ENCODE results near the gene SULT1C4. TPM values are rescaled to one million over a fixed set of nuclear protein-coding genes. Genes with fewer than 3 reads are reported as not detected.

SULT1C4 gene
- total RNA-seq, 1 experiment from 2014 or later: not detected

- in situ Hi-C loops (cut with HindIII; ENCODE audit: low sequenced_read_pairs): no loop called here
- no peak for DNase-seq (ENCODE audit: low spot score)
These were observed 10.1 kb upstream of the SULT1C4 start for GRCh38 chr2:108367561-108368175.

GRCh38 chr2:108369153-108369552, 8.6 kb upstream of the SULT1C4 start:
- no peak for DNase-seq (ENCODE audit: low spot score)
- in situ Hi-C loops (cut with HindIII; ENCODE audit: low sequenced_read_pairs): no loop called here

GRCh38 chr2:108370080-108370479, 7.7 kb upstream of the SULT1C4 start:
- no peak for DNase-seq (ENCODE audit: low spot score)
- in situ Hi-C loops (cut with HindIII; ENCODE audit: low sequenced_read_pairs): no loop called here

- in situ Hi-C loops (cut with HindIII; ENCODE audit: low sequenced_read_pairs): no loop called here
- no peak for DNase-seq (ENCODE audit: low spot score)
These were observed 980 bp upstream of the SULT1C4 start for GRCh38 chr2:108376774-108377173.

- no peak for DNase-seq (ENCODE audit: low spot score)
- in situ Hi-C loops (cut with HindIII; ENCODE audit: low sequenced_read_pairs): no loop called here
These were observed 353 bp upstream of the SULT1C4 start for GRCh38 chr2:108377401-108377800.

GRCh38 chr2:108378851-108379250, 1.1 kb downstream of the SULT1C4 start:
- in situ Hi-C loops (cut with HindIII; ENCODE audit: low sequenced_read_pairs): no loop called here
- no peak for DNase-seq (ENCODE audit: low spot score)

GRCh38 chr2:108382196-108382595, 4.4 kb downstream of the SULT1C4 start:
- in situ Hi-C loops (cut with HindIII; ENCODE audit: low sequenced_read_pairs): no loop called here
- DNase-seq (ENCODE audit: low spot score): no peak

GRCh38 chr2:108383146-108383830, 5.5 kb downstream of the SULT1C4 start:
- in situ Hi-C loops (cut with HindIII; ENCODE audit: low sequenced_read_pairs): no loop called here

GRCh38 chr2:108384662-108385393, 7.1 kb downstream of the SULT1C4 start:
- no peak for DNase-seq (ENCODE audit: low spot score)
- in situ Hi-C loops (cut with HindIII; ENCODE audit: low sequenced_read_pairs): no loop called here

More at GRCh38 chr2:108383146-108383830, 5.5 kb downstream of the SULT1C4 start:
- DNase-seq (ENCODE audit: low spot score): no peak

- in situ Hi-C loops (cut with HindIII; ENCODE audit: low sequenced_read_pairs): no loop called here
- no peak for DNase-seq (ENCODE audit: low spot score)
These were observed 7.8 kb downstream of the SULT1C4 start for GRCh38 chr2:108385411-108386071.

GRCh38 chr2:108388045-108388444, 10.3 kb downstream of the SULT1C4 start:
- in situ Hi-C loops (cut with HindIII; ENCODE audit: low sequenced_read_pairs): no loop called here

GRCh38 chr2:108390340-108390739, 12.6 kb downstream of the SULT1C4 start:
- in situ Hi-C loops (cut with HindIII; ENCODE audit: low sequenced_read_pairs): loop anchor here (5.0 kb wide), 1 partner anchor 38 kb away; no protein-coding TSS in a partner anchor
- no peak for DNase-seq (ENCODE audit: low spot score)

More at GRCh38 chr2:108388045-108388444, 10.3 kb downstream of the SULT1C4 start:
- no peak for DNase-seq (ENCODE audit: low spot score)

GRCh38 chr2:108392029-108392428, 14.3 kb downstream of the SULT1C4 start:
- in situ Hi-C loops (cut with HindIII; ENCODE audit: low sequenced_read_pairs): loop anchor here (5.0 kb wide), 1 partner anchor 40 kb away; no protein-coding TSS in a partner anchor
- no peak for DNase-seq (ENCODE audit: low spot score)

- in situ Hi-C loops (cut with HindIII; ENCODE audit: low sequenced_read_pairs): loop anchor here (5.0 kb wide), 1 partner anchor 41 kb away; no protein-coding TSS in a partner anchor
- no peak for DNase-seq (ENCODE audit: low spot score)
These were observed 15.4 kb downstream of the SULT1C4 start for GRCh38 chr2:108393197-108393596.

- no peak for DNase-seq (ENCODE audit: low spot score)
- in situ Hi-C loops (cut with HindIII; ENCODE audit: low sequenced_read_pairs): no loop called here
These were observed 17.4 kb downstream of the SULT1C4 start for GRCh38 chr2:108395155-108395554.

- DNase-seq (ENCODE audit: low spot score): no peak
- in situ Hi-C loops (cut with HindIII; ENCODE audit: low sequenced_read_pairs): no loop called here
These were observed 19.1 kb downstream of the SULT1C4 start for GRCh38 chr2:108396845-108397244.

GRCh38 chr2:108399479-108399878, 21.7 kb downstream of the SULT1C4 start:
- in situ Hi-C loops (cut with HindIII; ENCODE audit: low sequenced_read_pairs): no loop called here
- no peak for DNase-seq (ENCODE audit: low spot score)

GRCh38 chr2:108401800-108402199, 24.0 kb downstream of the SULT1C4 start:
- no peak for DNase-seq (ENCODE audit: low spot score)
- in situ Hi-C loops (cut with HindIII; ENCODE audit: low sequenced_read_pairs): no loop called here

- DNase-seq (ENCODE audit: low spot score): no peak
- in situ Hi-C loops (cut with HindIII; ENCODE audit: low sequenced_read_pairs): no loop called here
These were observed 25.7 kb downstream of the SULT1C4 start for GRCh38 chr2:108403494-108403893.
